HFF-Myc (cell line): ENCODE data around the gene MAPK10.

Experiments
- DNase-seq: peaks from one replicate; pipeline ENCODE4 v3.0.0-alpha.2; 2011; ENCODE audit warnings: low read depth; ENCODE audit errors: extremely low read depth
- H3K4me3 ChIP-seq: replicated peaks from 2 replicates; pipeline ENCODE4 v1.5.1; 2011; ENCODE audit warnings: low read depth, mild to moderate bottlenecking, control low read depth, low read length
- TF ChIP-seq, protein P1 (sequence below): IDR thresholded peaks from 2 replicates; pipeline ENCODE4 v1.5.1; 2012; ENCODE audit warnings: mild to moderate bottlenecking, low read depth, low read length, control low read depth; ENCODE audit errors: missing control alignments

MAPK10 gene

DNA sequence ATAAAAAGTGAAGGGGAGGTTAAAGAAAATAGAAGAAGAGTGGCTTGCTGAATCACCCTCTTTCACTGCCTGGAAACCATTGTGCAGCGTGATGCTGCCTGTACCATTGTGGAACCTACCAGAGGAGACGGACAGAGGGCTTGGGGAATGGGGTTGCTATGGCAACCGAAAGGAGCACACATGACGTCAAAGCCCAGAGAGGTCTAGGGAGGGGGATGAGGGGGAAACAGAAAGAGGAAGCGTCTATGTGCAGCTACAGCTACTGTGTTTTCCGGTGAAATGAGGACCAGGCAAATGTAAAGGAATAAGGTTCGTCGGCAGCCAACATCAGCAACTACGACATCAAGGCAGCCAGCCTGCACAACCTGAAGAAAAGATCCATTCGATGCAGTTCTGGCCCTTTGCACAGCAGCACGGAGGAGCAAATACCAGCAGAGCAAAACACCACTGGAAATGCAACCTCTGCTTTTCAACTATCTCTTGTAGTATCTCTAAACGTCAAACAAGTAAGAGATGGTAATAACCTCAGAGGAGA, at the start of gene MAPK10:
MAPK10 (minus strand) TSS at position 110 of the 535 bp plus-strand sequence.
- TF ChIP-seq, protein P1, sequence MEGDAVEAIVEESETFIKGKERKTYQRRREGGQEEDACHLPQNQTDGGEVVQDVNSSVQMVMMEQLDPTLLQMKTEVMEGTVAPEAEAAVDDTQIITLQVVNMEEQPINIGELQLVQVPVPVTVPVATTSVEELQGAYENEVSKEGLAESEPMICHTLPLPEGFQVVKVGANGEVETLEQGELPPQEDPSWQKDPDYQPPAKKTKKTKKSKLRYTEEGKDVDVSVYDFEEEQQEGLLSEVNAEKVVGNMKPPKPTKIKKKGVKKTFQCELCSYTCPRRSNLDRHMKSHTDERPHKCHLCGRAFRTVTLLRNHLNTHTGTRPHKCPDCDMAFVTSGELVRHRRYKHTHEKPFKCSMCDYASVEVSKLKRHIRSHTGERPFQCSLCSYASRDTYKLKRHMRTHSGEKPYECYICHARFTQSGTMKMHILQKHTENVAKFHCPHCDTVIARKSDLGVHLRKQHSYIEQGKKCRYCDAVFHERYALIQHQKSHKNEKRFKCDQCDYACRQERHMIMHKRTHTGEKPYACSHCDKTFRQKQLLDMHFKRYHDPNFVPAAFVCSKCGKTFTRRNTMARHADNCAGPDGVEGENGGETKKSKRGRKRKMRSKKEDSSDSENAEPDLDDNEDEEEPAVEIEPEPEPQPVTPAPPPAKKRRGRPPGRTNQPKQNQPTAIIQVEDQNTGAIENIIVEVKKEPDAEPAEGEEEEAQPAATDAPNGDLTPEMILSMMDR: no peak
- no peak within 1 kb of the TSS for H3K4me3 ChIP-seq
- DNase-seq: peak; percentile 19

DNA sequence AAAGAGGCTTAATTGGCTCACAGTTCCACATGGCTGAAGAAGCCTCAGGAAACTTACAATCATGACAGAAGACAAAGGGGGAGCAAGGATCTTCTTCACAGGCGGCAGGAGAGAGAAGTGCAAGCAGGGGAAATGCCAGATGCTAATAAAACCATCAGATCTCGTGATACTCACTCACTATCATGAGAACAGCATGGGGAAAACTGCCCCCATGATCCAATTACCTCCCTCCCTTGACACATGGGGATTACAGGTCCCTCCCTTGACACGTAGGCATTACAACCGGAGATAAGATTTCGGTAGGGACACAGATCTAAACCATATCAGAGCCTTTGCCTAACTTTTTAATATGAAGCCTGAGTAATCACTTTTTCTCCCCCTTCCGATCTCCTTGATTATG, 43.7 kb upstream of the MAPK10 start:
- no peak overlapping the region for H3K4me3 ChIP-seq
- no peak for DNase-seq

DNA sequence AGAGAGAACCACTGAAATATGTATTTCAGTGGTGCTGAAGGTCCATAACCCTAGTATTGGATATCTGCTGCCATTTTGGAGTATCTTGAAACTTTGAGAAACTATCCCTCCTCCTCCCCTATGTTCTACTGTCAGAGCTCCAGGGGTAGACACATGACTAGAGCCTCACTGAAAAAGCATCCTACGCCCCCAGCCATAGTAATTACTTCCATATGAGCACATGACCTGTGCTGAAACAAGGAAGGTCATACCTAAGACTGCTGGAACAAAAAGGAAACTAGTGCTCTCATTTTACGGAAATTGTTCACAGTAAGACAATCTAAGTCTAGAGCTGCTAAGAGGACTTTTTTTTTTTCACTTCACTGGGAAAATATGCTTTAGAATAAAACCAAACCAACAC, 42.0 kb upstream of the MAPK10 start:
- DNase-seq: no peak
- no peak overlapping the region for H3K4me3 ChIP-seq
- TF ChIP-seq, protein P1: no peak

More for the DNA sequence above, 43.7 kb upstream of the MAPK10 start:
- TF ChIP-seq, protein P1: no peak

DNA sequence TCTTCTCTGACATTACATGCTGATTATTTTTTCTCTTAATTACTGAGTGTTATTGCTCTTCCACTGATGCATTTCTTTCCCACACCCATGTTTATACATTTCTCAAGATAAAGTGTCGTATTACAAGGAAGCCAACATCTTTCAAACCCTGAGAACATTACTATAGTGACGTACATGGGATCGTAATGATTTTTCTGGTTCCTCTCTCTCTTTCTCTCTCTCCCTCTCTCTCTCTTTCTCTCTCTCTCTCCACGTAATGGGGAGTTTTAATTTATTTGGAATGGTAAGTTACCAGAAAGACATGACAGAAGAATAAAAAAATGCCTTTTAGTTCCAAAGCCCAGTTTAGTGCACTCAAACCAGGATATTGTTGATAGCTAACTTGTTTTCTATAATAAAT, 40.4 kb upstream of the MAPK10 start:
- no peak for DNase-seq
- TF ChIP-seq, protein P1: no peak
- H3K4me3 ChIP-seq: no peak overlapping the region

DNA sequence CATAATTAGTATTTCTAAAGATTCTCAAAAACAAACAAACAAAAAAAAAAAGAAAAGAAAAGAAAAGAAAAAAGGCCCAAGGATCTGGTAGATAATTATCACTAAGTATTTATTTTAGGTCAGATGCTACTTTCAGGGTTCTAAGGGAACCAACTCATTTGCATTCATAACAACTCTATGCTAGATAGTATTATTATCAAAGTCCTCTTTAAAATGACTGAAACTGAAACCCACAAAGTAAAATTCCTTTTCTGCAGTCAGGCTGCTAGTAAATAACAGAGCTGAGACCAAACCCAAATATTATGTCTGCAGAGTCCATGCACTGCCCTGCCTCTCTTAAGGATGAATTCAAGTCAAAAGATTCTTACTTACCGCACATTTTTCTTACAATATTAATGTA, 38.3 kb upstream of the MAPK10 start:
- no peak for DNase-seq
- H3K4me3 ChIP-seq: no peak overlapping the region

DNA sequence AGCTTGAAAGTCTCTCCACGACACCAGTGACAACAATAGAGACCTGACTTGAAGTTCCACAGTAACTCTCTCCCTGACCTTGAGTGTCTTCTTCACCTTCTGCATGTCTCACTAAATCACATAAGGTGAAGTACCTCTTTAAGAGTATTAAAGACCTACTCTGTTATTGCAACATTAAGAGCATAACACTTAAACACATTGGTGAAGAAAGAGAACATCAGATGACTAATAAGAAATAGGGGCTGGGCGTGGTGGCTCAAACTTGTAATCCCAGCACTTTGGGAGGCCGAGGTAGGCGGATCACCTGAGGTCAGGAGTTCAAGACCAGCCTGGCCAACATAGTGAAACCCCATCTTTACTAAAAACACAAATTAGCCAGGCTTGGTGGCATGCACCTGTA, 33.9 kb upstream of the MAPK10 start:
- no peak overlapping the region for H3K4me3 ChIP-seq
- TF ChIP-seq, protein P1: no peak
- no peak for DNase-seq

More for the DNA sequence above, 38.3 kb upstream of the MAPK10 start:
- TF ChIP-seq, protein P1: no peak

DNA sequence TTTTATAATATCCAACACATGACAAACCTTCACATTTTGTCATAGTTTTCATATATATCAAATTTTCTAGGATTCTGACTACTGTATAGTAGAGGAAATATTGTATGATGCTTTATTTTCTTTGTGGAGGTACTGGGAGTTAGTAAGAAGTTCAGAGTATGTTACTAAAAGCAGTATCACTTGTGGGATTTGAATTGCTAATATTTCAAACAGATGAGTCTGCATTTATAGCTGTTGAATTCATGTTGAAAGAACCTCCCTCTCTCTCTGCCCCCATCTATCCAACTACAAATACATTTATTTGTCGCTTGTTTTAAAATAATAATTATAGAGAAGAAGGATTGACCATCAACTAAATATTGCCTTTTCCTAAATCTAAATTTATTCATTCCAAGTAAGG, 29.8 kb upstream of the MAPK10 start:
- DNase-seq: no peak
- no peak overlapping the region for H3K4me3 ChIP-seq
- TF ChIP-seq, protein P1: no peak
